ENCODE measurements around the gene STN1.

DNA sequence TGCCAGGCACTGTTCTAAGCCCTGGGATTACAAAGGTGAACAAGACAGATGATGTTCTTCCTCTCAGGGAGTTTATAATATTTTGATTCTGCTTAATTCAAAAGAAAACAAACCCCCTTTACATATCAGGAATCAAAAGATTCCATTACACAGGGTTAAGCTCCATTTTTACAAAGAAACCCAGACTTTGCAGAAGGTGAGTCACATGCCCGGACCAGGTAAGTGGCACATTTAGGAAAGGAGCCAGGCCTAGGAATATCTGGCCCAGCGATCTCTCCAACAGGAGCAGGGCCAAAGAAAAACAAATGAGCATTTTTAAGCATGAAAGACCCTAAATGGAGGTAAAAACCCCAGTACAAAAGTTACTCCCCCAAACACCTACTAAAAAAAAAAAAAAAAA lies 1.1 kb downstream of the STN1 start:
- TF ChIP-seq EZH2 (IDR thresholded peaks at IDR 0.05; ENCODE audit: insufficient read depth, poor library complexity, severe bottlenecking), result no peak
- no peak for TF ChIP-seq EZH2phosphoT487 (IDR thresholded peaks at IDR 0.05; ENCODE audit: insufficient read depth, low read depth)

Measured in GM23248 (cell line).